Cortex of kidney (tissue), 1 donor: Measurements from ENCODE around the gene ME3.
"Not testable (repeated sequence)": the region's sequence is repeated elsewhere in the genome, so short reads cannot be mapped to it uniquely, and the experiment has no call there.

Experiments used
- DNase-seq: peaks from one replicate; lab custom pipeline; 2025; lab: John Stamatoyannopoulos, UW

The ME3 gene

DNA sequence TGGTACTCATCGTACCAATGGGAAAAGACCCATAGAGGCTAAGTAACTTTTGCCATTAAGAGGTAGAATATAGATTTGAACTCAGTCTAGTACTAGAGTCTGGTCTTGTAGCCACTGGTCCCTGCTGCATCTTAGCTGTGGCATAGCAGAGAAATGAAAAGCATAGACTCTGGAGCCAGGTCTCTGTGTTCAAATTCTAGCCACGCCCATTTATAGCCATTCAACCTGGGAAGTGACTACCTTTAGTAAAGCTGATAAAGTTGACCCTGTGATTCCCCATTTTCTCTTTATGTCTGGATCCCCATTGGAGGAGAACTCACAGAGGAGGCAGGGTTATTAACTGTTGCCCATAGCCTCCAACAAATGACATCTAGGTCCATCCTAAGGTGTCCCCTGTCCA is 113.6 kb downstream of the ME3 start:
- no peak for DNase-seq

DNA sequence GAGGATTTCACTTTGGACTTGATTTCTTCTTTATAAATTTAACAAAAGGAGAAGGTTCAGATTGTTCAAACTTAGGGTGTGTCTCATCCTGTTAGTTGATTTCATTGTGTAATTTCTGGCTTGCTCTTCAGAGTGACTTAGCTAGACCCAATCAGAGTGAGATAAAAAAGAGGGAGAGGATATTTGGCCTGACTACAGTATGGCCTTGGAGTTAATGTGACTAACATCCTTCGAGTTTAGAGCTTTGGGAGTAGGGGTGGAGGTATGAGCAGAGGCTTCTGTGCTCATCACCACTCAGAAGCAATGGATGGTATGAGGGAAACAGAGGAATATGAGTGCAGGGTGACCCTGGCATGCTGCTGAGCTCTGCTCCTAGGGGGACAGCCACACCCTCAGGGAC is 114.2 kb downstream of the ME3 start:
- DNase-seq, result no peak

DNA sequence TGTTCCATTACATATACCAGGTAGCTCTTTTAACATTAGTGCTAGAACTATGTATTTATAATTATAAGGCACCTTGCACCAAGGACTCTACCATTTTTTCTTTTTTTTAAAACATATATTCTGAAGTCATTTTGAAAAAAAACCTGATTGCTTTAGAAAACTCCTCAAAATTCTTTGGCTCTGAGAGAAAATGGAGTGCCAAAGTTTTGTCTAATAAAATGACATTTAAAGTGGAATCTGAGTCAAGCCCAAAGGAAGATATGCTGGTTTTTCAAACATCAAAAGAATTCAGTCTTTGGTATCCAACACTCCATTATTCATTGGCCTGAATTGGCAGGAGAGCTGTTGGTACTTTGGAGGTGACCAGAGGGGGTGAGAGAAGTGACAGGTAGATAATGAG is 116.5 kb downstream of the ME3 start:
- no peak for DNase-seq

DNA sequence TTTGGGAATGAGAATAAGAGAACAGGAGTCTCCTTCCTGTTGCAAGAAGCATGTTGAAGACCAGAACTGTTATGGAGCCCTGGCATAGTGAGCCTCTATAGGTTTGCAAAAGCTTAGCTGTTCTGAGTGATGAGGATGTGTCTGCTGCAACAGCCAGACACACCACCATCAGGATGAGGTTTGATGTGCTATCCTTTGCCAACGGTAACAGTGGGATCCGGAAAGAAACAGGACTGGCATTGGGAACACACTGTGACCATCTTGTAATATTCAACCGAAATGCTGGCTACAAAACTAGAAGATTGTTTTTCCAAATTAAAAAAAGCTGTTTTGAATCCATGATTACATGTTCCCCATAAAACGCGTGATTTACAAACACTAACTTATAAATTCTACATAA is 117.0 kb downstream of the ME3 start:
- DNase-seq, result no peak

DNA sequence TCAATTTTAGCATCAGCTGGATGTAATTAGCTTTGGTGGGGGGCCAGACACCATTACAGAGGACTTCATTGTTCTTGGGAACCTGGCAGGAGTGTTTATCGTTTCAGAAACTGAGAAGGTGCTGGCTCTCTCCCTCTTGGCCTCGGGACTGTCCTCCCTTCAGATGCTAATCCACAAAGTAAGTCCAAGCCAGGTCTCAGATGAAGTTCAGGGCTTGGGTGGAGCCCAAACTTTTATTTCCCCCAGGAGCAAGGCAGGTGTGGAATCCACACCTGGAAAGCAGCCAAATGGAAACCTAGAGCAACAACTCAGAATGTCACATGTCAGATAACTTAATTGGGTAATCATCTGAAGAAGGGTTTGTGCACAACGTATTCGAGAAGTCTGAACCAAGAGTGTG is 119.2 kb downstream of the ME3 start:
- no peak for DNase-seq

DNA sequence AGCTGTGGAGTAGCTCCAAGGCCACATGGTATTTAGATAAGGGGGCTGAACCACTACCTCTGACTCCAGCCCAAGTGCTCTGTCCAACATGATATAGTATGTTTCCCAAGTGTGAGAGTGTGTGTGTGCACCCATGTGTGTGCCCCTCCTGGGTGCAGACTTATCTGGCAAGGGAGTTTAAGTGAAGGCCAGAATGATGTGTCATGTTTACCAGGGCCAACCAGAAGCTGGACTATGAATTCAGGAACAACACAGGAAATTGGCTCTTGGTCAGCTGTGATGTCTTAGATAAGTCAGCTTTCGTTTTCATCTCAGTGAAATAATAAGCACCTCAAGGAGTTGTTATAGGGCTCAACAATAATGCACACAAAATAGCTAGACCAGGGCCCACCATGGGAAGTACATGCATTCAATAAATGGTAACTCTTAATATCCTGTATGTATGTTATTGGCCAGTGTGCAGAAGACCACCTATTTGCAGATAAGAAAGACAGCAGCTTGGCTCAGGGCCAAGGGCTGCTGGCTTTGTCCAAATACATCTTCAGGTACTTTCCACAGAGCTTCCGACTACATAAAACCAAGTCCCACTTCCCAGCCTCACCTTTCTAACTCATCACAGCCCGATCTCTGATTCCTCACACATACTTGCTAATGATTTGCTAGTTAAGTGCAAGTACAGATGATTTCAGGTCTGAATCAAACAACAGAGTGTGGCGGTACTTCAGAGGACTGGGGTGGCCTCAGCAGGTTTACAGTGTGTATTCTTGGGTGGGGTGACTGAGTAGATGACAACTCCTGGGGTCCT is 120.9 kb downstream of the ME3 start:
- DNase-seq, result no peak

DNA sequence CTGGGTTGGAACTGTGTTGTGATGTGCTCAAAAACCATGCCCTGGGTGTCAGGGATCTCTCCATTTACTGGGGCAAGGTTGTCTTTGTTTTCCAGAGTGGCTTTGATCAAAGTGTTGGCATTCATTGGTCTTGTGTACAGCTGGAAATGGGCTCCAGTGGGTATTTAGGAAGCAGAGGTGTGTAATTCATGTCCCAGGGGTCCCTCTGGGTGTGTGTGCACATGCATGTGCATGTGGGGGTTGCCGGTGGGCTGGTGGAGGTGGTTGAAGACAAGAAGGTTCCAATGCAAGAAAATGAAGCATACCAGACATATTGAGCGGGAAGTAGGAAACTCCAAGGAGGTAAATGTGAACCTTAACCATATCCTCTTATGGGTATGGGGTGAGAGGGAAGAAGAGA is 121.7 kb downstream of the ME3 start:
- no peak for DNase-seq

DNA sequence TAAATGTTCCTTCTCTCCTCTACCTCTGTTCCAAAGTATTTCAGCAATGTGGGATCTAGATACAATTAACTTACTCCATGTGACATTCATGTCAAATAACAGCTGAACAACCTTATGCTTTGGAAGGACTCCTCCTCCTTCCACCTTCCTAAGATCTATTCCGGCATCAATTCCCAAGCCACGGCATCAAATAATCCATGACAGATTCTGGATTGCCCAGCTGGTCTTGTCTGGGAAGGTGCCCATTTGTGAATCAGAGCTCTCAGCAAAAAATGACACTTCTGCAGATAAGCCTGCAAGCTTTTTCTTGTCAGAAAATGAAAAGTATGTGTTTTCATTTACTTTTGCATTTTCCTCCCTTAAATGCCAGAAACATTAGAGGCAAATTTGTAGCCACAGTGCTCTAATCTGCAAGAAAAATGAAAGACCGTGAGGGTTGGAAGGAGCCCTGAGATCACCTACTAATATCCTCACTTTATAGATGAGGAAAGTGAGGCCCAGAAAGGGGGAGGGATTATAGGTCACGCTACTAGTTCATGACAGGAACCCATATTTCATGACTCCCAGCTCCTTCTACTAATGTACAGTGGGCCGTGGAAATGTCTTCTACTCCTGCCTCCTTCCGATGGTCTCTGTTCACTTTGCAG is 124.0 kb downstream of the ME3 start:
- no peak for DNase-seq

DNA sequence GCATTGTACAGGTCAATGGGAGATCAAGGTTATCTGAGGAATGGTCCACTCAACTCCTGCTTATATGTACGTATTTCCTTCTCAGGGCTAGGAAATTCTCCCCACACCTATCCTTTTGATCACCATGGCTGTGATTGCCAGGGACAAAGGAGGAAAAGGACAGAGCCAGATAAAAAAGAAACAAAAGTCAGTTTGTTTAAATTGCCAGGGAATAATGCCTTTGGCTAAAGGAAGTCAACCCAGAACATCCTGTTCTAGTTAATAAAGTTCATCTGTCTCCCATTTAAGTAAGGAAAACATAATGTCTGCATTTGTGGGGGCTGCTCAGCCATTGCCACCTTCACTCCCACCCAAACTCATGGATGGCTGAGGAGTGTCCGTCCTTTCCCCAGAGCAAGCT is 124.7 kb downstream of the ME3 start:
- DNase-seq, result no peak

DNA sequence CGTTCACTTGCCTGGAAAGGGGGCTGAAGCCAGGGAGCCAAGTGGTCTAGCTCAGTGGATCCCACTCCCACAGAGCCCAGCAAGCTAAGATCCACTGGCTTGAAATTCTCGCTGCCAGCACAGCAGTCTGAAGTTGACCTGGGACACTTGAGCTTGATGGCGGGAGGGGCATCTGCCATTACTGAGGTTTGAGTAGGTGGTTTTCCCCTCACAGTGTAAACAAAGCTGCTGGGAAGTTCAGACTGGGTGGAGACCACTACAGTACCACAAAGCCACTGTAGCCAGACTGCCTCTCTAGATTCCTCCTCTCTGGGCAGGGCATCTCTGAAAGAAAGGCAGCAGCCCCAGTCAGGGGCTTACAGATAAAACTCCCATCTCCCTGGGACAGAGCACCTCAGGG is 131.1 kb downstream of the ME3 start:
- DNase-seq, result not testable (repeated sequence)

DNA sequence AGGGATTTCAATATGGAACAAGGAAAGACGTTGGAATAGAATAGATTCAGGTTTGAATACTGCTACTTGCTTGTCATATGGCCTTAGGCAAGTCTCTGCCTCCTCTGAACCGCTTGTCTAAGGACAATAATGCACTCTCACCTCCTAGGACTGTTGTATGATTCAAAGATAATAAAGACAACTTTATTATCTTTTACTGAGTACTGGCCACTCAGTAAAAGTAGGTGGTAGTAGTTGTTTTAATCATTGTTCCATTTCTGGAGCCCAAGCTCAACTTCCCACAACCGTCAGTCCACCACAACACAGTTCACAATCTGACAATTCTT is 134.2 kb downstream of the ME3 start:
- DNase-seq, result no peak

DNA sequence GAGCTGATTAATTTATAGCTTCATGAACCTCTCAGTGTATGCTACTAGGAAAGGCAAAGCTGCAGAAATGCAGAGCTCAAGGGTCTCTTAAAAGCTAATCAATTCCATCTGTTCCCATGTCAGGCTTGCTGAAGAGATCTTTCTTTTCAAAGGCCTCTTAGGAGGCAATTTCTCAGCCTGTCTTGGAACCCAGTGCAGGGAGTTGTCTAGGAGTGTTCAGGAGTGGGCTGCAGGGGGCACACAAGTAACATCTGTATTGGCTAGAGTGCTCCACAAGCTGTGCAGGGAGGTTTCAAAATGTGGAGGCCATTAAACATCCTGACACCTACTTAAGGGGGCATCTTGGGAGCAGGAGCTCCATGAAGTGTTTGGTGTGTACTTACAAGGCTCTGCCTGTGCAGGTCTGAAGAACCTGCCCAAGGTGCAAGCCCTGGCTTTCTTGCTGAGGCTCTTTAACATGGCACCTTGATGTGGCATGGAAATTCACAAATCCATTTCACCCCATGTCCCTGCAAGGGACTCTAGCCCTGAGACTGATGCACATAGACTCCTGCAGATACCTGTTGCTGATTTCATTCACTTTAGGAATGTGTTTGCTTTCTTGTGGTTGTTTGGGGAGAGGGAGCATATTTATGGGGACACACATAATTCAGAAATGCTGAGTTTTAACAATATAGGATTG is 134.7 kb downstream of the ME3 start:
- no peak for DNase-seq

DNA sequence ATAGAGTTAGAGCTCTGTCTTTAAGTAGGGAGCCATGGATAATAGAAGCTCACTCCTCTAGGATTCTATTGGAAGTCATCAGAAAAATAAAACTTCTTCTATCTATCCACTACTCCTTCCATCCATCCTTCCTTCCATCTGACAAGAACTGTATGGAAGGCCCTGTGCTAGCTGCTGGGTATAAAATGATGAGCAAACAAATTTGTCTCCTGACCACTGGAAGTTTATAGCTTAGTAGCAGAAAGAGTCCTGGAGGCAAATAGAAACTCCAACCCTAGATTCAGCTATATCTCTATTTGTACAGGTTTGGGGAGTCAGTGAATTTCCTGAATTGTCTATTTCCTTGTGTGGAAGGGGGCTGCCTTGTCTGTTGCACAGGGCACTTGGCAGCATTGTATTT is 136.6 kb downstream of the ME3 start:
- DNase-seq, result no peak

DNA sequence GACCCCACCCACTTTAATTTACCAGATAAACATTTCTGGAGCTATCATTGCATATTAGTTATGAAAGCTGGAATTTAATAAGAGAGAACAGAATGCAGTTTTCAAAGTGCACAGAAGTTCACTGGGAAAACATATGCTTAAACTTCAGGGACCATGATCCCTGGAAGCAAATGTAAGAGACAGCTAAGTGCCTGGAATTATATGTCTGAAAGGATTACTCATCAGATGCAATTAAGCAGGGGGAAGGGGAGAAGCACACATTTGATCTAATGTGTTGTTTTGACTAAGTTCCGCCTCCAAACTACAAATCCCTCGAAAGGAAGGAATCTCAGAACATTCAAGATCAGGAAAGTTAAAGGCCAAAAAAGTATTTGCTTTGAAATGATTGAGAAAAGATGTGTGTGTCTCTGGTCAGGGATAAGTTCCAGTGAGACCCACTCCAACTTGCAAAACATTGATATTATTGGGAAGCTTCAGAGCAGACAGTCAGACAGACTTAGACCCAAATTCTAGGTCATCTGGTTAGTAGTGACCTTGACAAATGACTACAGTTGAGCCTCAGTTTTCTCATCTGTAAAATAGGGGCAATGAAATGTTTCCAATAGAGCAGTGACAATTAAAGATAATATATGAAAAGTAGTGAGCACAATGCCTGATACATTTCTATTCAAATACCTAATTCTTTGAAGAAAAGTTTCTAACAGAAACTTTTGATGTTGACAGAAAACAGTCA is 147.6 kb downstream of the ME3 start:
- no peak for DNase-seq

DNA sequence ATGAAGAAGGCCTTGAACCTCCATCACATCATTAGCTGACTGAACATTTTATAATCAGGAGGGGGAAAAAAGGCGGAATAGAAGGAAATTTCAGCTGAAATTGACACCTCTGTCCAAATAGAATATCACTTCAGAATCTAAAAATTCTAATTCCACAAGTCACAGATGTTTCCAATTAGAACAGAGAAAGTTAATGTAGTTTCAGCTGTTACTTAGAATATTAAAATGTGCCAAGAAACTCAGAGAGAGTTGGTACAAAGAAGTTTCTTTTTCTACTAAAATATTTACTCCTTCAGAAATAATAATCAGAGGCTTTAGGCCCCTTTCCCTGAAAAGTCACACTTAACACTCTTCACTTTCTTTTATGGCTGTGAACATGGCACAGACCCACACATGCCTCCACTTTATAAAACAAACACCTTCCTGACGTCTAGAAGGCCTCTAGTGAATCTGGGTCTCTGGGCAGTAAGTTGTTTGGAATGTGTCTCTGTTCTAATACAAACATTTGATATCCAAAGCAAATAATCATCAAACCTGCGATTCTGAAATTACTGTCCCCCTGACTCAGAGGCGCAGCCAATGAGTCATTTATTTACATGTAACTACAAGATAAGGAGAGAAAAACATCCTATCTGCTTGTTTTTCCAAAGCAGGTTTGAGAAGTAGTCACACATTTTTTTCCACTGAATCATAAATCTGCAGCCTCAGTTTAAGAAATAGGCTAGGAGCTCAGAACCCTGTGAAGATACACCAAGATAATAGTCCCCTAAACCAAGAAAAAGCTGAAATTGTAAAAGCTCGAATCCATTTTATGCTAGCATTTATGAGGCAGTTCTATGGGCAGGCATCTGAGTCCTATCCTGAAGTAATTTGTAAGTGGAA is 148.4 kb downstream of the ME3 start:
- DNase-seq, result no peak

DNA sequence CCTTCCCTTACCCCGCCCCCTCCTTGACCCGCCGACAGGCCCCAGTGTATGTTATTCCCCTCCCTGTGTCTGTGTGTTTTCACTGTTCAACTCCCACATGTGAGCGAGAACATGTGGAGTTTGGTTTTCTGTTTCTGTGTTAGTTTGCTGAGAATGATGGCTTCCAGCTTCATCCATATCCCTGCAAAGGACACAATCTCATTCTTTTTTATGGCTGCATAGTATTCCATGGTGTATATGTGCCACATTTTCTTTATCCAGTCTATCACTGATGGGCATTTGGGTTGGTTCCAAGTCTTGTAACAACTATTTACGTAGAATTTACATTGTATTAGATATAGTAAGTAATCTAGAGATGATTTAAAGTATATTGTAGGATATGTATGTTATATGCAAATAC is 149.9 kb downstream of the ME3 start:
- not testable (repeated sequence) for DNase-seq

DNA sequence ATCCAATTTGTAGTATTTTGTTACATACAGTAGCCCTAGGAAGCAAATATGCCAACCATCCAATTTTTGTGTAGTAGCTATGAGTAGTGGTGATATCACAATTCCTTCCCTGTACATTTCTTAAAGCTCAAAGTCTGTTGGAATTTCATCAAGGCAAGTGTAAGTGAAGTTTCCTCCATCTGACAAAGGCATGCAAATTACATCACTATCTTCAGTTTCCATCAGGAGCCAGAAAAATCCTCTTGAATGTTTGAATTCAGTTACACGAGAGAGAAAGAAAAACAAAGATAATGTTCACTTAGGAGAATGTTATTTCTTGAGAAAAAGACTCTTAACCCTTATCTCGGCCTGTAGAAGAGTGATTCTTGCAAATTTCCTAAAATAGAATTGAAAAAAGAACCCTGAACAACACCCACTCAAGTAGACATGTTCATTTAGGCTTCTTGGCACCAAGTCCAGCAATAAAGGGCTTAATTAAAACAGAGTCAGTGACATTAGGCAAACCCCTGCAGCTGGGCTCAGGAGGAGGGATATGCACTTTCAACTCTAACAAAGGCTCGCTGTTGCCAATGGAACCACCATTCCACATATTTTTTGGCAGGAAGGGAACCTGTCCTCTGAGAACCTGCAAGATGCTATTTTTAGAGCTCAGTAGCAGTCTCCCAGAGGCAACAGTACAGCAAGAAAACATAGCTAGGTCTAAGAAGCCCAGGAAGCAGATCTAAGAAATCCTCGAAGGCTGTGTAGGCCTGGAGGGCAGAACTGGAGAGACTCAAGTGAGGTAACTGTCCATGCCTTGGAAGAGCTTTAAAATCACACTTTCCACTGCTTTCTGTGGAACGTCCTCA is 153.1 kb downstream of the ME3 start:
- no peak for DNase-seq

DNA sequence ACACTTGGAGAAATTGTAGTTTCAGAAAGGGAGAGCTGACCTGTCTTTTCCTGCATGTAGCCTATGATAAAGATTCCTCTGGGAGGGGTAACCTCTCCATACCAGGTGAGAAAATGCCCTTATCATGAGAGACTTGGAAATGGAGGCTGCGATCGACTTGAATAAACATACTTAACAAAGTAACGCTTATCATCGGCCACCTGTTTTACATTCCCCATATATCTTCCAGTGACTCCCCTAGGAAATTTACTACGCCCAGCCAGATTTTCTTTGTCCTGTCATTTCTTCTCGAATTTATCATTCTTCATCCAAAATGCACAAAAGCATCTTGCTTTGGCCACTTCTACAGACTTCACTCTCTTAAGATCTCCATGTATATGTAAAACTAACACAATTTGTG is 154.2 kb downstream of the ME3 start:
- no peak for DNase-seq

DNA sequence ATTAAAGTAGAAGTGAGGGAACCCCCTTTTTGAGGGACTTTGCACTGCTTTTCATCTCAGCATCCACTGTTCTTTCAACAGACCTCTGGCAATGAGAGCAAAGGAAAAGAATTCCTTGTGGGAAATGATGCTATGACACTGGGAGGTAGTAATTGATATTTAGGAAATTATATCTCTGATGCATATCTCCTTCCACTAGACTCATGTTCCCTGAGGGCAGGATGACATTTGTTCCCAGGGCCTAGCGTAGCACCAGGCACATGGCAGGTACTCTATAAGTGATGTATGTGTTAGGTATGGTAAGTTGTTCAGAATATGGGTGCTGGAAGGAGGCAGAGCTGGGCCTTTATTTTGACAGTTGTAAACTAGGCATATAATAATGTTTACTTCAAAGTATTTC is 154.9 kb downstream of the ME3 start:
- DNase-seq, result no peak

DNA sequence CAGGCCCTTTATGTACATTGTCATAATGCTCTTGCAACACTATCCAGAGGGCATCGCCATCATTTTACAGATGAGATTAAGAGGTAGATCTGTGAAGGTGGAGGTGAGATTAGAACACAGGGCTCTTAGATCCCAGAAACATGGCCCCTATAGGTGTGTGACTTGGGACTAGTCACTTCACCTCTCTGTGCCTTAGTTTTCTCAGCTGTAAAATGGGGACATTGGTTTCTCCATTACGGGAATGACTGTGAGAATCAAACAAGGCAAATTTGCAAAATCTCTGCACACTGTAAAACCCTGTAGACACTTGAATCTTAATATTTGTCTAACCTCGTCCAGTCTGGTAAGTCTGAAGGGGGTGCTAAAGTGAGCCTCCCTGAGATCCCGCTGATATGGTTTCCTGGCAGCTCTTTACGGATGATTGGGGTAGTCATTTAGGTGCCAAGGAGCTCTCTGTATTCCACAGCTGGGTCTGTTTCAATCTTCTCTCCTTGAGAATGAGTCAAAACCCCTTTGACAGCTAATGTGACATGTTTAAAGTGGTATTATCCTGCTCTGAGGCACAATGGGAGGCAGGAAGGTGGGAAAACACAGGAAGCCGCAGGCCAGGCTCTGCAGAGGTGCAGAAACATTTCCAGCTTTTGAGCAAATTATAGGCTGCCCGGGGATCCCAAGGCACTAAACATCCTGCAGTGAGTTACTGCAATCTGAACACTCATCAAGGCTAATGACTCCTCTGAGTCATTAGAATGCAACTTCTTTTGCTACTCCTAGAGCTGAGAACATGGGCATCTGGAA is 156.9 kb downstream of the ME3 start:
- DNase-seq, result no peak
